HG03378 (cell line): ENCODE measurements around the gene RAD51B.

ENCODE experiments used
- ATAC-seq: cut with Tn5 transposase; IDR thresholded peaks from one replicate; pipeline ENCODE4 v1.9.1; 2021; ENCODE audit warnings: mild to moderate bottlenecking, moderate library complexity; ENCODE audit not compliant: unreplicated experiment

RAD51B gene

DNA sequence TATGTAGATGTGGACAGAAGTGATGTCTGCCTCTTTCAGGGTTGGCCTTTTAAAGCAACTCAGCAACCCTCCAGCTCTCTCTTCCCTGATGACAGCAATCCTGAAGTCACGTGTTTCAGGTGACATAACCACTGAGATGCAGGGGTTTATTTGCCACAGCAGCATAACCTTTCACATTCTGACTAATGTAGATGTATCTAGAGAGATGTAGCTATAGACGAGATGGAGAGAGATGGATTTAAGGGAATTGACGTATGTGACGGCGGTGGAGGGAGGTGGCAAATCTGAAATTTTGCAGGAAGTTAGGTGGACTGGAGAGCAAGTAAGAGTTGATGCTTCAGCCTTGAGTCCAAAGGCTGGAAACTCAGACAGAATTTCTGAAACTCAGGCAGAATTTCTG is 847.3 kb downstream of the RAD51B start:
- ATAC-seq, result no peak

DNA sequence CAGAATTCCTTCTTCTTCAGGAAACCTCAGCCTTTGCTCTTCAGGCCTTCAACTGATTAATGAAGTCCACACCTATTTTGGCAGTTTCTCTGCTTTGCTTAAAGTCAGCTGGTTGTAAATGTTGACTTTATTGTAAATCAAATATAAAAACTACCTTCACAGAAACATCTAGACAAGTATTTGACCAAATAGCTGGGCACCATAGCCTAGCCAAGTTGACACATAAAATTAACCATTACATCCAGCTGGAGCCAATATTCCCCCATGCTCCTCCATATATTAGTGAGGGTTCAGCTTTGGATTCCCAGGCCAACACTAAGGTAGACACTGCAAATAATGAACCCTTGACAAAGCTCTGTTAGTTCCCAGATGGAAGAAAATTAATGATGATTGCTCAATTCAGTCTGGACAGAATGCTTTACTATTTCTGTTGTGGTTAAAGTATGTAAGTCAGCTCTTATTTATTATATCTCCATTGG is 847.8 kb downstream of the RAD51B start:
- ATAC-seq, result no peak

DNA sequence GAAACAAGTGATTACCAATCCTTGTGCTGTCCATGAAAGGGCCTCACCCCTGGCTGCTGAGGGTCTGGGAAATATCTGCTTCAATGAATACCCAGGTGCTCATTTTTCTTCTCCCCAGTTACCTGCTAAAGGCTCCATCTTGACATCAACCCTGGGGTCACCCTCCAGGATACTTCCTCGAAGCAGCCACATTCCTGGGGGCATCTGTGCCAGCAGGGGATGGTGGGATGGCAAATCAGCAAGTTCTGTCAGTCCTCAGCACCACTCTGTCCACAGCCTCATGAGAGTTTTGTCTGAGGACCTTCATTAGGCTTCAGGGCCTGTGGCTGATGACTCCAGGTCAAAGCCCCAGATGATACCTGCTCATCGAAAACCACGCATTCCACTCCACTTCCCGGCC is 848.4 kb downstream of the RAD51B start:
- no peak for ATAC-seq

DNA sequence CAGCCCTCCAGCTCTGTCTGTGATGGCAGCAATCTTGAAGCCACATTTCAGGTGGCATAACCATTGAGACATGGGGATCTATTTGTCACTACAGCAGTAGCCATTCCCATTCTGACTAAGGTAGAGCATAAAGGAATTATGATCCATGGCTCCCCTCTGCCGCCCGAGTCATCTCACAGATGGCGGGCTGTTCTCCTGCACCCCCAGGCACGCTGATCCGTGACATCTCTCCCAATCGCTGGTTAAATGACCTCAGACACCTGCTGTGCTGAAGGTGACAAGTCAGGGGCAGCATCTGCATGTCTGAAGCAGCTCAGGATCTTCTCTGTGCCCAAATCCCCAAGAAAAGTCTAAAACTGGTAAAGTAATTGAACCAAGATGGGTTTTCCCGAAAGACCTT is 849.0 kb downstream of the RAD51B start:
- ATAC-seq, result no peak

DNA sequence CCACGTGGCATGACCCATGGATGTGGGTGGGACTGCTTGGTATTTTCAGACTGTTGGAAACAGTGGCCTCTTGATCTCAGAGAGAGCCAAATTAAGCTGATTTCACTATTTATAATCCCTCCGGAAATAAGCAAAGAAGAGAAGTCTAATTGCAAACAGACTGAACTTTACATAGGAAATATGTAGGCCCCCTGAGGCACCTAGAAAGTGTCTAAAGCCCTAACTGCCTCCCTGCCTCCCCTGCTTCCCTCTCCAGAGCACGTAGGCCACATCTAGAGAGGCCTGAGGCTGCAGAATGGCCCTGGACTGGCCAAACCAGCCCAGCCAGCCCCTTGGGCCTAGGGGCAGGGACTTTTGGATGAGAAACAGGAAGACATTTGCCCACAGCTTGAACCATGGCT is 849.5 kb downstream of the RAD51B start:
- no peak for ATAC-seq

DNA sequence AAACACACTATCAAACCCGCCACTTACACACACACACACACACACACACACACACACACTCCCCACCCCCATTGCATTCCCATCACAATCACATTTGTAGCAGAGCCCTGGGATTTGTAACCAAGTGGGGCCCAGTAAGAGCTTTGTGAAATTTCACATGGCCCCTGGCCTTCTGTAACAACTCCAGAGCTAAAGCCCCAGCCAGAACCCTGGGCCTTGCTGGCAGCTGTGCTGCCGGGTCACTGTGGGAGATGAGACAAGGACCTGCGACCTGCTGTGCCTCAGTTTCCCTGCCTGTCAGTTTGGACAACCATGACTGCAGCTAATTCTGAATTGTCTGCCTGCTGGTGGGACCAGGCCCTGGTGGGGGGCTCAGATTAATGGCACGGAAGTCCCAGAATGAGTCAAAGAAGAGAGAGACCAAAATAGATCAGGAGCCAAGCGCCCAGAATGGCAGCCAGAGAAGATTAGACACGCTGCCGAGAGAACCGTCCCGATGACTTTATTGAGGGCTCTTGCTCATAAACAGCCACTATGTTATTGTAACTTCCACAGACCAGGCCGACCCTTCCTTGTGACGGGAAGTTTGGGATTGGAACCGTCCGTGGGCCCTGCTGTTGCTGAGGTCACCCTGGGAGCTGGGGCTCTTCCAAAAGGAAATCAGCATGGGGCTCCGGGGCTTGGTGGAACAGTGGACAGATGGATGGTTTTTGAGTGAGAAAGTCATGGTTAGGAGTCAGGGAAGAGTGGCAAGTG is 850.2 kb downstream of the RAD51B start:
- ATAC-seq, result no peak

DNA sequence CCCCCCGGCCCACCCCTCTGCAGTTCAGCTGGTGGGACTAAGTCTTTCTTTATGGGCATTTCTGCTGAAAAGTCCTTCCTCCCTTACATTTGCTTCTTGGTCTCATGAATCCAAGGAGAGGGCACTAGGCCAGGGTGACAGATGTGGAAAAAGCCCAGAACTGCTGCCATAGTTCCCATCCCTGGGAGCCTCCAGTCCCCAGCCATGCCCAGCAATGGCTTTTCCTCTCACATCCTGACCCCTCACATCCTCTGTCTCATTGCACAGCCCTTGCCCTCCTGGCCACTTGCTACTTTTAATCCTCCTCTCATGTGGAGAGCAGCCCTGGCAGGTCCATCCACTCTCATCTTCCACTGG is 850.8 kb downstream of the RAD51B start:
- ATAC-seq, result no peak

DNA sequence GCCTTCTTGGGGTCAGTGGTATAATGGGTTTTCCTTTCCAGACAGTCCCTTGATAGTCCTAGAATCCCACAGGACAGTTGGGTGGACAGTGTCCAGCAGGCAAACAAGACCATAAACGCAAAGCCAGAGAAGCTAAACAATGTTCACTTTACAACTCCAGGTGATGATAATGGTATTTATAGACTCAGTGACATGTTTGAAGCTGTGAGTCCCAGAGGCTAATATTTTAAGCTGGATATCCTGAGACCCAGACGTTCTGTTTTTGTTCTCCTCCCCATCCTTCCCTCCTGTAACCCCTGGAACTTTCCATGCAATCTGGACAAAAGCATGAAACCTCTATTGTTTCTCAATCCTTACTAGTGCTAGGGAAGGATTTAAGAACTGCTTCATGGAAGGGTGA is 852.3 kb downstream of the RAD51B start:
- no peak for ATAC-seq

DNA sequence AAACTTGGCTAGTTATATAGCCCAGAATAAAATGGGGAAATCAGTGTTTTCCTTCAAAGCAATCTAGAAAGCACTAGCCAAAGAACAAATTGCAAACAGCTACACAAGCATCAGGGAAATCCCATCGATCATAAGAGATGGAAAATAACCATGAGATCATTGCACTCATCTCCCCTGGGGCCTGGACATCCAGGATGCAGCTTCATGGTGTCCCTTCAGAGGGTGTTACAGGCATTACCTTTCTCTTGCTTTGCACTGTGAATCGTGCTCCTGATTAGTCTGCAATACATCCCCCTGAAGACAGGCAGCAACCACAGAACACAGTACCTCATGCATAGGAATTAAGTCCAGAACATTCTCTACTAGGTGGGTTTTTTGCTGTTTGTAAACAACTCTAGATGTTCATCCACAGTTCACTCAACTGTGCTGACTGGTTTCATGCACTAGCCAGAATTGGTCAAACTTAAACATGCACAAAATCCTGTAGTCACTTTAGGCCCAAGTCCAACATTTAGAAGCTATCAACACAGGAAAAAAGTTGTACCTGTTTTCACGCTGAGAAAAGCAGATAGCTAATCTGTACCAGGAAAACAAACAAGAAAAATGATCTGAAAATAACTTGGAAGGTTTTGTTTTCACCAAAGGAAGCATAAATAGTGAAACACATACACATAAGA is 853.2 kb downstream of the RAD51B start:
- ATAC-seq, result no peak

DNA sequence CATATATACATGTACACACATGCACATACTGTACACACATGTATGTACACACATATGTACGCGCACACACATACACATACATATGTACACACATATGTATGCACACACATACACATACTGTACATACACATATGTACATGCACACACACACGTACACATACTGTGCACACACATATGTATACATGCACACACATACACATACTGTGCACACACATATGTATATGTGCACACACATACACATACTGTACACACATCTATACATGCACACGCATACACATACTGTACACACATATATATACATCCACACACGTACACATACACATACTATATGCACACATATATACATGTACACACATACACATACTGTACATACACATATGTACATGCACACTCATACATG is 853.9 kb downstream of the RAD51B start:
- no peak for ATAC-seq

DNA sequence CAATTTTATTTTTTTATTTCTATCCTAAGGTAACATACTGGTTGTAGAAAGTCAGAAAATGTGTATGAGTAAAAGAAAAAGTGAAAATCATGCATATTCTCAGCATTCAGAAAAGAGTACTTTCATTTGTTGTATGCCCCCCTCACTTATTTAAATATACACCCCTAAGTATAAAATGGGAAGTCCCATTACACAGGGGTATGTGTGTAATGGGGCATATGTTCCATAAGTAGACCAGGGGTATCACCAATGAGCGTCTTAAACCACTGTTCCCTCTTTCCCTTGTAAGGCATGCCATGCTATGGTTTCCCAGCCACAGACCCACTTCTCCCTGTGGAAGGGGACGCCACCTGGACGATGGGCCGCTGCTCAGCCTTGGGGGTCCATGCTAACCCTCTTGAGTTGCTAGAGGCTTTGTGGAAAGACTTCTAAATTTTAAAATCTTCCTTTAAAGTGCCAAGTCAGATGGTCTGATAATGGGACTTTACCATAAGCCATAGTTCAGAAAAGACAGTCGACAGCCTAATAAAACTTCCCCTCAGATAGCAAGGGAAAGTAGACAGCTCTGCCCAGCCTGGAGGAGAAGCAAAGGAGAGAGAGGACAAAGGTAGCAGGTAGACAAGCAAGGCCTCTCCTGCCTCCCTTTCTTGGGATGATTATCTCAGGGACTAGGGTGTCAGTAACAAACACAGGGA is 855.1 kb downstream of the RAD51B start:
- no peak for ATAC-seq

DNA sequence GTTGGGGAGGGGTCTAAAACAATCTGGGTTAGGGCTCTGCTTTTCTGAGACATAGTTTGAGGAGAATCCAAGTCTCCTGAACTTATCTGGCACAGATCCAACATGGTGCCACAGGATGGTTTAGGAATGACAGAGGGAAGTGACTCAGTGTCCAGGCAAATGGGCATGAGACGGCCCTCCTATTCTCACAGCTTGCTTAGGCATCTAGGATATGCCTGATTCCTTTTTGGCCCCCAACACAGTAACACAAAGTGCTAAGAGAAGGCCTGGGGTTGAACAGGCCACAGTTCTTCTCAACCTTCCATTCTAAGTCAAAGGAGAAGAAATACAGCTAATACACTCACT is 855.6 kb downstream of the RAD51B start:
- no peak for ATAC-seq

DNA sequence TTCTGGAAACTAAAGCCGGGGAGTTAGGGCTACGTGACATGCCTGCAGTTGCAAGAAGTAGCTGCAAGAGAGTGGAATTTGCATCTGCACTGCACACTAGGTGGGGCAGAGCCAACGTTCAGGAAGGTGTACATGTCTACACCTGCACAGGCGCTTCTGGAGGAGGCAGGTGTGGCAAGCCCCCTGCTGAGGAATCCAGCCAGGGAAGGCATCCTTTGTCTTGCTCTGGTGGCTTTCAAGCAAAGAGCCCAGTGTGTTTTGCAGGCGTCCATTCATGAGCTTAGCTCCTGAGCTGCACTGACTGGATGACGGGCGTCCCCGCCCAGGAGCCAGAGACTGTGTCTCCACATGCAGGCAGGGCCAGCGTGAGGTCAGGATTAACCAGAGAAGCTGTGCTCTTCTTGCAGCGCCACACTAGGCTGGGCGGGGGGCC is 856.9 kb downstream of the RAD51B start:
- no peak for ATAC-seq

DNA sequence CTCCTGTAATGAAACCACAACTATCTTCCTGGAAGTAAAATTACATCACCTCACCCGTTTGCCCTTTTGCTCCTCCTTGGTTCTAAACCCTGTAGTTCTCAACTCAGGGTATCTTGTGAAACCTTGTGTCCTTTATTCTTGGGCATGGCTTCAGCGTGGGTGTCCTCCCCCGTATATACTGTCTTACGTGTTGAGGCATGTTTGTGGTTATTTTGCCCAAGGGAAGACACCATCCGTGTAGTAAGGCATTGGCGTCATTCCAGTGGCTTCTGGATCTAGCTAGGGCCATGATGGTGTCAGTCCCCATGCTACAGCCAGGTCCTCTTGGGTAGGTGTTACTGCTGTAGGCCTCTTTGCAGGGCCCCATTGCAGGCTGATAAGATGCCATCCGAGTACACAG is 857.9 kb downstream of the RAD51B start:
- no peak for ATAC-seq

DNA sequence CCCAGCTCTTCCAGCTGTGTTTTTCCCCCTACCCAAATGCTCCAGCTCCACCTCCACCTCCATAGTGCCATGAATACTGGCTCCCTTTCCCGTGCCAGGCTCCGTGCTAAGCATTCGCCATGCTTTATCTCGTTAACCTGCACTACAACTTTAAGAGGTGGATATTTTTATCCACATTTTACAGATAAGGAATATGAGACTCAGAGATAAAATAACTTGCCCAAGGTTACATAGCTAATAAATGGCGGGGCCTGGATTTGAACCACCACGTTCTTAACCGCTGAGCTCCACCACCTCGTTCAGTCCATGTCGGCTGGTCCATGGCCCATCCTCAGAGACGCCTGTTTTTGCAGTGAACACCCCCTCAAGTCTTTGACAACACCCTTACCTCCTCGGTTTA is 858.3 kb downstream of the RAD51B start:
- ATAC-seq, result no peak

DNA sequence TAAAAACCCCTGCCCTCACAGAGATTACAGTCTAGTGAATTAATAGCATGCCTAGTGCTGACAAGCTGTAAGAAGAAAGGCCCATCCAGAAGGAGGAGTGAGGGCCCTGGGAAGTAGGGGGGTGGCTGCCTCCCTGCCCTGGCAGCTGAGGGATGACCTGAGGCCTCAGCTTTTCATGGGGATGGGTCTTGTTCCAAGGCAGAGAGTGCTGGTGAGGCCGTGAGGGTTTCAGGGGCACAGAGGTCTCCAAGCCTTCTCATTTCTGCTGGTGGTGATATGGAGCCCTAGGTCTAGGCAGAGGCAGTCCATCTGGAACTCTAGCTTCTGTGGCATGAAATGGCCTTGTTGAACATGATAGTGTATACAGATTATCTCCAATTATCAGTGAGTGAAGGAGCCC is 858.9 kb downstream of the RAD51B start:
- no peak for ATAC-seq

DNA sequence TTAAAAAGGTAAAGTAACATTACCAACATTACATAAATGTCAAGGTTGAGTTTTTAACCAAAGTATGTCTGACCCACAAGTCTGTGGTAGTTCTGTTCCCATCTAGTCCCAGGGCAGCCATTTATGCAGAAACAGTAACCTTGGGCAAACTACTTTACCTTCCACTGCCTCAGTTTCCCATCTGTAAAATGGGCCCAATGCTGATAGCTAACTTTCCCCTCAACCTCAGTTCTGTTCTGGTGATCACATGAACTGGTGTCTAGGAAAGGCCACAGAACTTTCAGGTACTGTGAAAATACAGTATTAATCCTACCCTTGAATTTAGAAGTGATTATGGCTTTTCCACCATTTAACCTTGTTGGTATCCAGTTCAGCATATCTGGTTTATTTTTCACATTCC is 859.7 kb downstream of the RAD51B start:
- no peak for ATAC-seq

DNA sequence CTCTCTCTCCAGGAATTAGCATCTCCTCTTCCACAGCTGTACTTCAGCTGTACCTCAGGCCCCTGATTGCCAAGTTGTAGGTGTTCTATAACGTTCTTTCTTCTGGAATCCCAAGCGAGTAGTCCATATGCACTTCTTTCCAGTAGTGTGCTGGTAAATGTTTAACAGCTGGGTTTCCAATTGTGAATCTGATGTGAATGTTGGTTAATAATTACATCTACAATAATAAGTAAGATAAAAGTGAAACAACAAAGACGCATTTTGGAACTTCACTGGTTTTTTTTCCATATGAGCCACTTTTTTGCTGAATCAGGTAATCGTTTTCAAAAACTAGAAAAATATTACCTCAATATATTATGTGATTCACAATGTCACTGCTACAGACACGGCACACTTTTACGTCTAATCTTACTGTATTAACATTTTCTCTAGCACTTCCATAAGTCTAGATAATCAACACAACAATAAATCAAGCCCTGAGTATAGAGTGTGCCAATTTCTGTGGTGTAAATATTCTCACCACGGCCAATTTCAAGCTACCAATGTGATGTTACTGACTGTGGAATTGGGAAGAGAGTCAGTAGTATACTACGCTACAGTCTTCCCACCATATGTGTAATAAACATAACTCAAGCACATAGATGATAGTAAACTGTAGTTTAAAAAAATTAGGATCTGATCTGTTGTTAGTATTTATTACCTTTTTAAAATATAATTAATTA is 860.3 kb downstream of the RAD51B start:
- no peak for ATAC-seq

DNA sequence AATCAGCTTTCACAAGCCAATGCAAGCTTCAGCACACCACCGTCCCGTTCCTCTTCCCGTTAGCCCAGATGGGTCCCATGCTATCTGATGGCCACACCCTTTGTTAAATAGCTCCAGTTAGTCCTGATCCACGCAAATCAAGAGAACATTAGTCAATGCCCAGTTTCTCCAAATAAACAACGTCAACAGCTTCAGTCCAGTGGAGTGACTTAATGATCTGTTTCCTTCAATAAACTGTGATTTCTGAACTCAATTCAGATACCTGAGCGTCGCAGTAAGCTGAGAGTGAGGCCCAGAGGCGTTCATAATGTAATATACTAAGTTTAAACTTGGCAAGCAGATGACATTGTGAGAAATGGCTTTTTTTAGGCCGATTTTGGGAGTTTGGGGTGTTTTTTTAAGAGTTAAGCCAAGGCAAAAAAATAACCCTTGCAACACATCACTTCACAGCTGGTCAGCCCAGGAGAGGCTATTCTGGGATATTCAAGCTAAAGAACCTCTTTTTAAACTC is 861.0 kb downstream of the RAD51B start:
- ATAC-seq, result no peak

DNA sequence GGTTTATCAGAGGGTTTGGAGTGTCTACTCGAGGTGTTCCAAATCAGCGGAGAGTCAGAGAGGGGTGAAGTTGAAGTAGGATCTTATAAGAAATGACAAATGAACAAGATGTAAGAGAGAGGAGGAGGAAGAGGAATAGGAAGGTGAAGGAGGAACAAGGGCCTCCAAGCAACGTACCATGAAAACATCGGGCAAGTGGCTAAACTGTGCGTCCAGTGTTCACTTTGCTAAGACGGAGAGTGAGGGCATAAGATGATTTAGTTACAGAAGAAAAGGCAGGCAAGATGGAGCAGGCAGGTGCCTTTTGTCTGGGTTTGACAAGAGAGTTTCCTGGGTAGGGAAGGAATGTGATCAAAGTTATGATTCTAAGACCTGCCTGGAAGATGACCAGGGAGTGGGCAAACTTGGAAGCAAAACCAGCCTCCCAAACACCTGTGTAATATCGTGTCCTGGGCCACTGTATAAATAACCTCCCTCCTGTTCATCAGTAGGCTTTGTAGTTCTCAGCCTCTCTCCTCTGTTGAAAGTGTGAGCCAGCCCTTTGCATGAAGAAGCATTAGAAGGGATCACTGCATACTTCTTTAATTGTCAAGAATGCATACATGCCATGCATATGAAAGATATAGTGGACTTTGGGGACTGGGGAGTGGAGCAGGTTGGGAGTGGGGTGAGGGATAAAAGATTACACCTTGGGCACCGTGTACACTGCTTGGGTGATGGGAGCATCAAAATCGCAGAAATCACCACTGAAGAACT is 861.9 kb downstream of the RAD51B start:
- ATAC-seq, result no peak
